ENCODE data around the gene MYCBPAP.

The MYCBPAP gene

DNA sequence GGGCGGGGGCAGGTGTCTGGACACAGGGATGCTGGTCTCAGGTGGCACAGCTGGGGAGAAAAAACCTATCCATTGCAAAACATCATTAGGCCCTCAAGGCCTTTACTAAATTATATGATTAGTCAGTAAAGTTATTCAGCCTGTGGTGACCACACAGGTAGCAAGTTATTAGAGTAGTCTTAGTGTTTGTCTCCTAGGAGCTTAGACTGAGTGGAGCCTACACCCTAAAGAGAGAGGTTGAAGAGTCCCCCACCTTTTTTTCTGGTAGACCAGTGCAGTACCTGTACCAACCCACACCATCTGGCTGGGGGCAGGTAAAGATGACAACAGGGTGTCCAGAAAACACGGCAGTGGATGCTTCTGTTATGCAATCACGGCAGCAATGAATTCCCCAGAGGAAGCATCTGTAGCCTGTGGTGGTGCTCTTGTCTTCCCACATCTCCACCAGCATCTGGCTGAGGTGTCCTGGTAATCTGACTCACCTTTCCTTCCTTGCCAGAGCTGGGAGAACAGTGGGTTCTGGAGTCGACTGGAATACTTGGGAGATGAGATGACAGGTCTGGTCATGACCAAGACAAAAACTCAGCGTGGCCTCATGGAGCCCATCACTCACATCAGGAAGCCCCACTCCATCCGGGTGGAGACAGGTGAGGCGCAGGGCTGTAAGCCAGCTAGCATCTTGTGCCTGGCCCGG is 11.0 kb downstream of the MYCBPAP start:
- DNase-seq = no peak

DNA sequence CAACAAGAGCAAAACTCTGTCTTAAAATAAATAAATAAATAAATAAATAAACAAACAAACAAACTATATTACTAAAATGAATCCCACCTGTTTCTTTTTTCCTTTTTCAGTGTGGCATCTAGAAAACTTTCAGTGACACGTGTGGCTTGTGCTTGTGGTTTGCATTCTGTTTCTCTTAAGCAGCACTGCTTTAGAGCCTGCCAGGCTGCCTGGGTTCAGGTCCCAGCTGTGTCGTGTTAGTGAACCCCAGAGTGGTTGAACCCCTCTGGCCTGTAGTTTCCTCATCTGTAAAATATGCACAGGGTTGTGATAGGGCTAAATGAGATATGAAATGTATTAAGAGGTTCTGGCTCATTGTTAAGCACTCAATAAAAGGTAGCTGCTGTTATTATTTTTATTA is 12.2 kb downstream of the MYCBPAP start:
- no peak for DNase-seq

DNA sequence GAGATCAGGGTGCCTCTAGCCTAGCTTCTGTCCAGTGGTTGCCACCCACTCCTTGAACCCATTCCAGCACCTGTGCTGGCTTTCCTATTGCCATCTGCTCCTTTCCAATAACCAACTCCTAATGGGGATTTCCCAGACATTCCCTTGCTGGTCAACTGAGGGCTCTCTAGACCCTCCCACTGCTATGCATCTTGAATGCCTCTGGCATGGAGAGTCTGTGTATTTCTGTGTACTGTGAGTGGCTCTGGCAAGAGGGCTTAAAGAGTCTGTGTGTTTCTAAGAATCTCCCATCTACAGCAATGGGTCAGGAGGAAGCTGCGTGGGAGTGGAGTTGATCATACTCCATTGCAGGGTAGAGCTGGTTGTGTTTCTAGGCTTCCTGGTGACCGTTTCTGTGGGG is 13.3 kb downstream of the MYCBPAP start:
- DNase-seq = no peak

DNA sequence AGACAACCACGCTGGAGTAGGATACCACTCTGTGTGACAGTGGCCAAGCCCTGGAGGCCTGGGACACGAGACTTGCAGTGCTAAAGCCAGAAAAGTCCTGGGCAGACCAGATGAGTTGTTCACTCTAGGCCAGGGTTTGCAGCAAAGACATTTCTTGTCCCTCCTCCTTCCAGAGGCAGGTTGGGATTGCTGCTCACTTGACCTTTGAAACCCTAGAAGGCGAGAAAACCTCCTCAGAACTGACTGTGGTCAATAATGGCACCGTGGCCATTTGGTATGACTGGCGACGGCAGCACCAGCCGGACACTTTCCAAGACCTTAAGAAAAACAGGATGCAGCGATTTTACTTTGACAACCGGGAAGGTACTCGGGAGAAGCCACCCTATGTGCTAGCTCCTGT is 14.5 kb downstream of the MYCBPAP start:
- DNase-seq = no peak

- no peak for DNase-seq
These were observed 15.0 kb downstream of the MYCBPAP start for GRCh38 chr17:50523208-50523607.

DNA sequence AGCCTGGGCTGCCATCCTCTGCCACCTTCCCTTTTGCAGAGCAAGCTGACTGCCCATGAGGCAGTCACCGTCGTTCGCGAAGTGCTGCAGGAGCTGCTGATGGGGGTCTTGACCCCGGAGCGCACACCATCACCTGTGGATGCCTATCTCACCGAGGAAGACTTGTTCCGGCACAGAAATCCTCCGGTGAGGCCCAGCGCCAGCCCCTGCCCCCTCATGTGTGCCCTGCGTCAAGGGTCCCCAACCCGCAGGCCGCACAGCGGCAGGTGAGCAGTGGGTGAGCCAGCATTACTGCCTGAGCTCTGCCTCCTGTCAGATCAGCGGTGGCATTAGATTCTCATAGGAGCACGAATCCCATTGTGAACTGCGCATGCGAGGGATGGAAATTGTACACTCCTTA is 16.6 kb downstream of the MYCBPAP start:
- DNase-seq = no peak

GRCh38 chr17:50527155-50527762 is 19.0 kb downstream of the MYCBPAP start:
- DNase-seq = no peak

GRCh38 chr17:50527949-50528474 is 19.8 kb downstream of the MYCBPAP start:
- no peak for DNase-seq

- no peak for DNase-seq
These were observed 21.6 kb downstream of the MYCBPAP start for GRCh38 chr17:50529849-50530248.

GRCh38 chr17:50531428-50532025 is 23.3 kb downstream of the MYCBPAP start:
- no peak for DNase-seq

DNA sequence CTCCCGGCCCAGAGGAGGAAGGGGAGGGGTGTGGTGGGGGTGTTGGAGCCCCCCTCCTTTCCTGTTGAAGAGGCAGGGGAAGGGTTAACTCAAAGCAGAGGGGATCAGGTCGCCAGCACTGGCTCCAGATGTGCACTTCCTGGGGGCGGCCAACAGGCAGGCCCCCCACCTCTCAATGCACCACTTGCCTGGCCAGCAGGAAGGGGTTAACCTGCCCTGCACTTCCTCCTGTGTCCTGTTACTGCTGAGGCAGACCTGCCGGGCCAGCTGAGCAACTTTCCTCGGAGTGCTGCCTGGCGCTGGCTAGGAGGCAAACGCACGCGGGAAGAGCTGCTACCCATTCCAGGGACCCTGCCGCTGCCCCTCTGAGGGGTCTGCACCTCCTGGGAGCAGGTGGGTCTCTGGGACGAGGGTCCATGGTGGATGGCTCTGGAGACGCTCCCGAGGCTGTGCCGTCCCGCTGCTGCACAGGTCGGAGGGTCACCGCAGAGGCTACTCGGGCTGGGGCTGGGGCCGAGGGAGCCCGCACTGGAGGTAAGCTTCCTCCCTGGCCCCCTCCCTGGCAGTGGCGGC is 24.3 kb downstream of the MYCBPAP start, which contains the start of gene EPN3:
Gene EPN3, plus strand, starts transcription at position 284 of the 573 bp plus-strand sequence. CDS start 3,822 bp downstream, outside the sequence.
- DNase-seq = no peak

- no peak for DNase-seq
These were observed 24.9 kb downstream of the MYCBPAP start for GRCh38 chr17:50533185-50533584.

DNA sequence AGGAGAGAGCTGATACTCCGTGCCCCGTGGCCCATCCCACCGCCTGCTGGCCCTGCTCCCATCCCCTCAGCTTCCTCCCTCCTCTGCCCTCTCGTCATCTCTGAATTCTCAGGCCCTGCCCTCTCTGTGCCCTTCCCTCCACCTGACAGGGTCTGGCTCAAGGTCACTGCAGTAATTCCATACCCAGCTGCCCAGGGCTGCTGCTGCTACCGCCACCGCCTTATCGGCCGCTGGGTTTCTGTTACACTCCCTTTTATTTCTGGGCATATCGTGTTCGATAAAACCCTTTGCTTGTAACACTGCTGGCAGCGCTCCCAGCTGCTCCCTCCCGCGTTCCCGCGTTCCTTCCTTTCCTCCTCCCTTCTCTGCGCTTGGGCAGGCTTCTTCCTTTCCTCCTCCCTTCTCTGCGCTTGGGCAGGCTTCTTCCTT is 25.5 kb downstream of the MYCBPAP start:
- DNase-seq = peak; percentile 30

DNA sequence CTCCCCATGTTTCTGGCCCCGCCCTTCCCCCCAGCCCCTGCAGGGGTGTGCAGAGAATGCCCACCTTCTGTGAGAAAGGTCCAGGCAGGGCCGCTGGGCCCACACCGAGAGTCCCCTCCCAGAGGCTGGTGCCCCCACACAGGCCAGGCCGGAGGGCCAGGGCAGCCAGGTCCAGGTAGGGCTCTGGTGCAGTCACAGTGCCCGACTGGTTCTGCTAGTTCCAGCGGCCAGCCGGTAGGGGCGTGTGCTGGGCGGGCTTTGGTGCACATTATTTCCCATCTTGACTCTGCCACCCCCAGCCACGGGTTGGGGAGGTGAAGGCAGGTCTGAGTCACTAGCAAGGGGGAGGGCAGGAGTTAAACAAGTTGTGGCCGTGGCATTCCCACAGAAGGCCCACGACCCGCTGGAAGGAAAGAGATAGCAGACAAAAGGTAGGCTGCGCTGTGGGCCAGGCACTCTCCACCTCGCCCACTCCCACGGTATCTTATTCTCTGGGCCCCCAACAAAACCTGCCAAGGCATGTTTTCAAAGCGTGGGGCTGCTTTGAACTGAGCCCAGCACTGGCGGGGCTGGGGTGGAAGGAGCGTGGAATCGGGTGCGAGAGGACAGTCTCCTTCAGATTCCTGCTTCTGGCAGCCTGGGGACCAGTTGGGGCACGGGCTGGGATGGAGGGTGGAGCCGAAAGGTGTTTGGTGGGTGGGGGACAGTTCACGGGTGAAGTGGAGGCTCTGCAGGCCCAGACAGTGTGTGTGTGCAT is 26.2 kb downstream of the MYCBPAP start:
- no peak for DNase-seq

- no peak for DNase-seq
These were observed 26.7 kb downstream of the MYCBPAP start for GRCh38 chr17:50534979-50535326.

DNA sequence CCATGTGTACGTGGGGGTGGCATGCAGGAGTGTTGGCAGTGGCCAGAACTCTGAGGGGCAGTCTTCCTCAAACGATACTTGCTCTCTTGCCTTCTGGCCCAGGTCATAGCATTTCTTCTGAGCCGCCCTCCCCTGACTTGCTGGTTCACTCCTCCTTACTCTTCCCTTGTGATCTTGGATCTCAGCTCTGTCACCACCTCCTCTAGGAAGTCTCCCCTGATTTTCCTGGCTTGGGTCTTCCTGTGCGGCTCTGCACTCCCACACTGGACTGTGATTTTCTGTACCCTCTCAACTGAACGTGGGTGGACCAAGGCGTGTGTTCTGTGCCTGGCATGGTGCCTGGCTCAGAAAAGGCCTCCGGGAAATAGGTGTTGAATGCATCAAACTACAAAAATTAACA is 27.2 kb downstream of the MYCBPAP start:
- DNase-seq = no peak

DNA sequence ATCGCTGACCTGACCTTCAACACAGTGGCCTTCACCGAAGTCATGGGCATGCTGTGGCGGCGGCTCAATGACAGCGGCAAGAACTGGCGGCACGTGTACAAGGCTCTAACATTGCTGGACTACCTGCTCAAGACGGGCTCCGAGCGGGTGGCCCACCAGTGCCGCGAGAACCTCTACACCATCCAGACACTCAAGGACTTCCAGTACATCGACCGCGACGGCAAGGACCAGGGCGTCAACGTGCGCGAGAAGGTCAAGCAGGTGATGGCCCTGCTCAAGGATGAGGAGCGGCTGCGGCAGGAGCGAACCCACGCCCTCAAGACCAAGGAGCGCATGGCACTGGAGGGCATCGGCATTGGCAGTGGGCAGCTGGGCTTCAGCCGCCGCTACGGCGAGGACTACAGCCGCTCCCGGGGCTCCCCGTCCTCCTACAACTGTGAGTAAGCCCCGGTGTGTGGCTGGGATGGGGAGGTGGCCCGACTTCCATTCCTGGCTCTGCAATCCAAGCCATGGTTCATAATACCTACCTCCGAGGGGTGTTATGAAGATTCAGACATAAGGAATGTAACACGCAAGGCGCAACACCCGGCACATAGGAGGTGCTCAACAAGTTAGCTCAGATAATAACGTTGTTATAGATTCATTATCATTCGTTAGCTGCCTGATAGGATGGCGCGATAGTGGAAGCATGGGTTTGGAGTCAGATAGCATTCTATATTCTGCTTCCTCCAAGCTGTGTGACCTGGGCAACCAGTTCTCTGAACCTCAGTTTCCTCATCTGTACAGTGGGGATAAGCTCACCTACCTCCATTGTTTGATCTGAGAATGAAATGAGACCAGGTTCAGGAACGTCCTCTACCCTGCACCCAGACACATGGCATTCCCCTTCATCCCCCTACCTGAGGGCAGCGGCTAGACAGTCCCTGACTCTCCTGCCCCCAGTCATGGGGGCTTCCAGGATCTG is 28.7 kb downstream of the MYCBPAP start:
- DNase-seq = no peak

DNA sequence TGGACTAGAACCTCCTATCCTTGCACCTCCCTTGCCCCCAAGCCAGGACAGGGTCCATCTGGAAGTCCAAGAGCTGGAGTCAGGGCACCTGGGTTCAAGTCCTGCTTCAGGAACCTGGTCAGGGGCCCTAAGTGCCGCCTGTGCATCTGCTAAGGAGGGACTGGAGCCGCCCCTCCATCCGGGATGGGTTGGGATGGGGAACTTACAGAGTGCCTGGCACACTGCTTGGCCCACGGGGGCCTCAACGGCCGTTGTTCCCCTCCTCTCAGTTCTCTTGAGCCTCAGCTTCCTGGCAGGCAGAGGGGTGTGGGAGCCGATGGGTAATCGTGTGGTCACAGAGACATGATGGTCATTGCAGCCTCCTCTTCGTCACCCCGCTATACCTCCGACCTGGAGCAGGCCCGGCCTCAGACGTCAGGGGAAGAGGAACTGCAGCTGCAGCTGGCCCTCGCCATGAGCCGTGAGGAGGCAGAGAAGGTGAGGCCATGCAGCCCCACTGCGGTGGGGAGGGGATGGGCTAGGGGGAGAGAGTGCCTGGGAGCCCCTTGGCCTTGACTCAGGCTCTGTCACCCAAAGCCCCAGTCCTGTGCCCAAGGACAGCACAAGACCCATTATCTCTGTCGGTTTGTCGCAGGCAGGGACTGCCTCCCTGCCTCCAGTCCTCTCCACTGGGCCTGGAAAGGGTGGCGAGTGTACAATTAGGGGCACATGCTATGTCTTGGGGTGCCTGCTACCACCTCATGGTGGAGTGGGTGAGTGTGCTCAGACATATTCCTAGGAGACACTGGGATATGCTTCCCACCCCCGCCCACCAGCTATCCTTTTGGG is 29.7 kb downstream of the MYCBPAP start:
- DNase-seq = no peak

DNA sequence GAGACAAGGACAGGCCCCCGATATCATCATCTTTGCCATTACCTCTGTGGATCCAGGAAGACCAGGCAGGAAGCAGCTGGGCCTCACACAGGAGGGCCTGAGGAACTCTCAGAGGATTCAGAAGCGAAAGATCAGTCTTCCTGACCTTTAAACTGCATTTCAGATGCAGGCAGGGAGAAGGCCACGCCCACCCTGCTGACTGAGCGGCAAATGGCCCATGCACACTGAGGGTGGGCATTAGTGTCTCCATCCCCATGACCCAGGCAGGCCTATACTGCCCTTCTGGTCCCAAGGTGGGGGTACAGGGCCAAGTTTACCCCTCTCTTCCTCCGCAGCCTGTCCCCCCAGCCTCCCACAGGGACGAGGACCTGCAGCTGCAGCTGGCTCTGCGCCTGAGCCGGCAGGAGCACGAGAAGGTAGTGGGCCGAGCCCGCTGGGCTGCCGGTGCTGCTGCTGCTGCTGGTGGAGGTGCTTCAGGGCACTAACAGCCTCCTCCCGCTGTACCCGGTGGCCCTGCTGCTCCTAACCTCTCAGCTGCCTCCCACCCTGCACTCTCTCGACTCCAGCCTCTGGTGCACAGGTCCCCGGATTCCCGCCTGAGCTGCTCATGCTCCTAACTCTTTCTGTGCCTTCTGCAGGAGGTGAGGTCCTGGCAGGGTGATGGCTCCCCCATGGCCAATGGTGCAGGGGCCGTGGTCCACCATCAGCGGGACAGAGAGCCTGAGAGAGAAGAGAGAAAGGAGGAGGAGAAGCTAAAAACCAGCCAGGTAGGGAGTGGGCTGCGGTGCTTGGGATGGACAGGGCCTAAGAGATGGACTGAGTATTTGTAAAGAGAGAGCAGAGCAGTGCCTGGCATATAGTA is 30.5 kb downstream of the MYCBPAP start:
- no peak for DNase-seq

Measured in NCI-H2171 (cell line).